Smooth muscle cell of bladder (primary cell): ENCODE data around the gene MCTP2. TPM values are rescaled to one million over a fixed set of nuclear protein-coding genes. Genes with fewer than 3 reads are reported as not detected.

Experiments used
- total RNA-seq: library from RNA; depleted of rRNA; stranded (reverse); fragments of >200 nt; gene quantifications from 2 replicates; pipeline ENCODE4 v1.2.3, GENCODE V29; 2014

MCTP2 gene
- total RNA-seq = 8.7 and 20.1 TPM in 2 replicates

GRCh38 chr15:94230883-94231722, at the start of gene MCTP2:
Gene MCTP2 (plus strand): TSS chr15:94231561. CDS start chr15:94298266, 66,705 bp downstream.

